DMS53 (cell line): ENCODE data around the gene SYAP1.
"Not testable (repeated sequence)": the region's sequence is repeated elsewhere in the genome, so short reads cannot be mapped to it uniquely, and the experiment has no call there.

ENCODE experiments used
- DNase-seq: peaks from one replicate; lab custom pipeline; 2025; lab: John Stamatoyannopoulos, UW

SYAP1 gene, protein sequence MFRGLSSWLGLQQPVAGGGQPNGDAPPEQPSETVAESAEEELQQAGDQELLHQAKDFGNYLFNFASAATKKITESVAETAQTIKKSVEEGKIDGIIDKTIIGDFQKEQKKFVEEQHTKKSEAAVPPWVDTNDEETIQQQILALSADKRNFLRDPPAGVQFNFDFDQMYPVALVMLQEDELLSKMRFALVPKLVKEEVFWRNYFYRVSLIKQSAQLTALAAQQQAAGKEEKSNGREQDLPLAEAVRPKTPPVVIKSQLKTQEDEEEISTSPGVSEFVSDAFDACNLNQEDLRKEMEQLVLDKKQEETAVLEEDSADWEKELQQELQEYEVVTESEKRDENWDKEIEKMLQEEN

DNA sequence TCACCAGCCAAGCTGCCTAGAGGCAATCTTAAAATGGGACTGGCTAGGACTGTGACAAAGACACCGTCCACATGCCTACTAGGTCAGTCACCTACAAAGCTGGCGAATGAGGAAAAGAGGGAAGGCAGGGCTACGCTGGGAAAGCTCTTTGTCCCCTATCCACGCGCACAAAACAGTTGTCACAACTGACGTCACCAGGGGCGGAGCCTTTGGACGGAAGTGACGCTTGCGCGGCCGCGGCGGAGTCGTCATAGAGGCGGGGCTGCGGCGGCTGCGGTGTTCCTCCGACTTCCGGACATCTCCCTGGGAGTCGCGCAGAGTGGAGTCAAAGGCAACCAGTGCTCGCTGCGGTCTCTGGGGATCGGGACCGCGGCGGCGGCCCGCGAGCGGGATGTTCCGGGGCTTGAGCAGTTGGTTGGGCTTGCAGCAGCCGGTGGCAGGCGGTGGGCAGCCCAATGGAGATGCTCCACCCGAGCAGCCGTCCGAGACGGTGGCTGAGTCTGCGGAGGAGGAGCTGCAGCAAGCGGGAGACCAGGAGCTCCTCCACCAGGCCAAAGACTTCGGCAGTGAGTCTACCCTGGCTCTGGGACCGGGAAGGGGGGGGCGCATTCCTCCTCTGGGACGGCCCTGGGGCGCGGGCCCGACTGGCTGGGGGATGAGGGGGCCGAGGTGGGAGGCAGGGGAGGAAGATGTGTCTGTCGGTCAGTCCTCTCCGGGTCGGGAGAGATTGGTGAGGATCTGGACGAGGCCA is at the start of gene SYAP1:
TSS of gene SYAP1 (plus strand) at position 279 of the 751 bp plus-strand sequence. CDS start at position 392, 113 bp downstream.
- peak; percentile 99 for DNase-seq

DNA sequence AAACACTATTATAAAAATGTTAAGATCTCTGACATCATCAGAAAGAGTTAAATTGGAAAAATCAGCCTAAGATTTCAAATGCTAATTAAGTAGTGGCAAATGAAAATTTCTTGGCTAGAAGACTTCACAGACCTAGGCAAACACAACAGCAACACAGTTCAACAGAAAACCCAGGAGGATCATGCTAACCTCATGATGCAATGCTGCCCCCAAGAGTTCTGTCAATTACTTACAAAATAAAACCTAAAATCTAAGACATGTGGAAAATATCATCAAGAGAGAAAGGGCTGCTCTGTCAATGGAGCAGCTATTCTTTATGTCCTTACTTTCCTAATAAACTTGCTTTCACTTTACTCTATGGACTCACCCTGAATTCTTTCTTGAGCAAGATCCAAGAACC is 48.4 kb upstream of the SYAP1 start:
- peak; percentile 58 for DNase-seq

DNA sequence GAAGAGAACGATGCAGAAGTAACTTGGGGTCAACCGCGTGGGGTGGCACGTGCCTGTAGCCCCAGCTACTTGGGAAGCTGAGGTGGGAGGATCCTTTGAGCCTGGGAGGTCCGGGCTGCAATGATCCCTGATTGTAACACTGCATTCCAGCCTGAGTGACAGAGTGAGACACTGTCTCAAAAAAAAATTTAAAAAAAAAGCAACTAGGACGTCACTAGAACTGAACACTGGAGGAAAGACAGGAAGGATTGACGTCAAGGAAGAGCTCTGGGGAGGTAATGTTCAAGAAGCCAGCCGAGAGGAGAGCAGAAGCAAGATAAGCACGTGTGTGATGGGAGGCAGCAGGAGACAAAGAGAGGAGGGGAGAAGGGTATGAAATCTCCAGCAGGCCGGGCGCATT is 40.7 kb upstream of the SYAP1 start:
- no peak for DNase-seq

DNA sequence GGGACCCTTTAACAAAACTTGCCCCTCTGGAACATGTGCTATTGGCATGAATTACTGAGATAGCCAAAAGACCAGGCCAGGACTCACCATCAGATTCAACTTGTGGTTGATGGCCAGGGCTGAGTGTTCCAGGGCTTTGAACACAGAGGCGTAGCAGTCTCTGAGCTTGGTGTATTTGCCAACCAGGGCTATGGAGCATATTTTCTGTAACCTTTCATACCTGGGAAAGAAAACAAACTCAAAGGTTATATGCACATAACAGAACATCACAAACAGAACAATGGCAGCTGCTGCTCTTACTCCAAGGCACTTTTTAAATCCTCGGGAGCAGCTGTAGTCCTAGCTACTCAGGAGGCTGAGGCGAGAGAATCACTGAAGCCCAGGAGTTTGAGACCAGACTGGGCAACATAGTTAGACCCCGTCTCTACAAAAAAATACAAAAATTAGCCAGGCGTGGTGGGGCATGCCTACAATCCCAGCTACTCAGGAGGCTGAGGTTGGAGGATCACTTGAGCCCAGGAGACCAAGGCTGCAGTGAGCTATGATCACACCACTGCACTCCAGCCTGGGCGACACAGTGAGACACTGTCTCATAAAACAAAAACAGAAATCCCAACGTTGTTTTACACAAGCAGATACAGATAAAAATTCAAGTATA is 36.3 kb upstream of the SYAP1 start:
- DNase-seq, result no peak

DNA sequence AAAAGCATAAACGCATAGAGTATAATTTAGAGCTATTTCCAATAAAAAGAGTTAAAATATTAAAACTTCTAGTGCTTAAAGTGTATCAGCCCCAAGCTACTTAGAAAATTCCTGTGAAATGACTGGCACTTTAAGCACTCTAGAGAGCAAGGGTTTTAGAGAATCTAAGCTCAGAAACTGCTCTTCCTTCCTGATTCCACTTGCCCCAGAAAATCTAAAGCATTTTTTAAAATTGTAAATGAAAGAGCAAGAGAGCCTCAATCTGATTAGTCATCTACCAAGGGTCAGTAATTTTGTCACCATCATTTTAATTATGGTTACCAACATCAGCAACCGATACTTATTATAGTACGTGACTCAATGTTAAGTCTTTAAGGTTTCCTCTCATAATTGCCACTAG is 31.9 kb upstream of the SYAP1 start:
- no peak for DNase-seq

DNA sequence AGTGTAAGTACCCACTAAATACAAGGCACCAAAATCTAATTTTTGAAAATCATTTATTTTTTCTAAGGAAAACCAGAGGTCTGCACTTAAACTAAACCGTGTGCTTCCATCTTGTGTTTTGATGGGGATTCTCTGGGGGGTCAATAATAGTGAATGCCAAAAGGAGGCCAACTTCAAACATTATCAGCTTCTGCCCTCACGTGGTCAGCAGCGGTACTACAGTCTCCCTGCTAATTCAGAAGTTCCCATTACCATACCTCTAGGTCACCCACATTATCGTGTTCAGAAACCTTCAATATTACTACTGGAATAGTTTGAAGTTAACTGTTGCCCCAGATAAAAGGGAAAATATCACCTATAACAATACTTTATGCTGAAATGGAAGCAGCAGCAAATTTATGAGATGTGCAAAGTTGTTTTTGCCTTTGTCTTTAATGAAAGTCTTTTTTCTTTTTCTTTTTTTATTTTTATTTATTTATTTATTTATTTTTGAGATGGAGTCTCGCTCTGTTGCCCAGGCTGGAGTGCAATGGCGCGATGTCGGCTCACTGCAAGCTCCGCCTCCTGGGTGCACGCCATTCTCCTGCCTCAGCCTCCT is 24.2 kb upstream of the SYAP1 start:
- DNase-seq, result peak; percentile 66

DNA sequence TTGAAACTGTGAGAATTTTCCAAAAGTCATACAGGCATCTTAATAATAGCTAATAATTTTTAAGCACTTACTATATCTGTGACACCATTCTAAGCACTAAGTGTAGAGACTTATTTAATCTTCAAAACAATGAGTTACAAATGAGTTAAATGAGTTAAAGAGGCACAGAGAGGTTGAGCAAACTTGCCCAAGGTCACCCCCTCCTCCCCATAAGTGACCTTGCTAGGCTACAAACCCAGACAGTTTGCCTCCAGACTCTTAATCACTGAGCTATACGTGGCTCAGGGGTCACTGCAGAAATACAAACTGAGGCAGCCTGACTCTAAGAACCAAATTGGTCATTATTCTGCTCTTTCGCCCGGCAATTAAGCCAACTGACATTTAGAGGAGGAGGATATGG is 22.5 kb upstream of the SYAP1 start:
- no peak for DNase-seq

DNA sequence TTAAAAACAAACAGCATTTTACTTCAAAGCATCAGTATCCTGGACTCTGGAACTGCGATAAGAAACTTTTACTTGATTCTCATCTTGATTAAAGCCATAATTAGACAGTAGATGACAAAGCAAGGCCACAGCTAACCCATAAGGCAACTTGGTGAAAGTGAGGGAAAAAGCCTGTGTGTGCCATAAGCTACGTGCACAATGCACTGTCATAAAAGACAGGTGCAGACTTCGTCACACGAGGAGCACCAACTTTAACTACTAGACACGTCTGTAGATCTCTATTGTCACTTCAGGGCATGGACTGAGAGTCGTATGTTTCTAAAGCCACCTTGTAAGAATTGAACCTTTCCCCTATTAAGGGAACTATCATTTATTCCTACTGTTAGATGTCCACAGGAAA is 20.0 kb upstream of the SYAP1 start:
- no peak for DNase-seq

DNA sequence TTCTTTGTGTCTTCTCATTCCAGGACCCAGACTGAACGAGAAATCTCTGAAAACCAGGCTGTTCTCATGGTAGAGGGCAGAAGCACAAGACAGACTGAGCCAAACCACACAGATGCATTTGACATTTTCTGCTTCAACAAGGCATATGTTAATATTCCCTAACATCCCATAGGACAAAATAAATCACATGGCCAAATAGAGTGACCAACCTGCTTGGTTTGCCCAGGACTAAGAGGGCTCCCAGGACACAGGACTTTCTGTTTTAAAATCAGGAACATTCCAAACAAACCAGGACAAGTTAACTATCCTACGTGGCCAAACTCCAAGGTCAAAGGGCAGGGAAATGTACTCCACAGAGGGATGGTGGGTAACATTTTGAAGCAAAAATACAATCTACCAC is 18.7 kb upstream of the SYAP1 start:
- no peak for DNase-seq

DNA sequence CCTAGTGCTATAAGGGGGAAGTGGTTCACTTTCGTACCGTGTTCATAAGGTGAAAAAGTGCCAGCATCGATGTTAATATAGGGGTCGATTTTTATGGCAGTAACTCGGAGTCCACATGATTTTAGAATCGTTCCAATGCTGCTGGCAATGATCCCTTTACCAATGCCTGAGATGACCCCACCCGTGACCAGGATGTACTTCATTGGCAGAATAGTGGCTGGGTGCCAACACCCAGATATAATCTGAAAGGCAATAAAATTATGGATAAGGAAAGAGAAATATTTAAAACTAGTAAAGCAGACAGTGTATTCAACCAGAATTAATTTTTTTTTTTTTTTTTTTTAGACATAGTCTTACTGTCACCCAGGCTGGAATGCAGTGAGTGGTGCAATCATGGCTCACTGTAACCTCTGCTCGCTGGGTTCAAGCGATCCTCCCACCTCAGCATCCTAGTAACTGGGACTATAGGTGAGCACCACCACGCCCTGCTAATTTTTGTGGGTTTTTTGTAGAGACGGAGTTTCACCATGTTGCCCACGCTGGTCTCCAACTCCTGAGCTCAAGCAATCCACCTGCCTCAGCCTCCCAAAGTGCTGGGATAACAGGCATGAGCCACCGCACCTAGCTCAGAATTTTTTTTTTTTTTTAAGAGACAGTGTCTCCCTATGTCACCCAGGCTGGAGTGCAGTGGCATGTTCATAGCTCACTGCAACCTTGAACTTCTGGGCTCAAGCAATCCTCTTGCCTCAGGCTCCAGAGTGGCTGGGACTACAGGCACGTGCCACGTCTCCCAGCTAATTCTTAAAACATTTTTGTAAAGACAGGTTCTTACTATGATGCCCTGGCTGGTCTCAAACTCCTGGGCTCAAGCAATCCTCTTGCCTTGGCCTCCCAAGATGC is 16.5 kb upstream of the SYAP1 start:
- no peak for DNase-seq

DNA sequence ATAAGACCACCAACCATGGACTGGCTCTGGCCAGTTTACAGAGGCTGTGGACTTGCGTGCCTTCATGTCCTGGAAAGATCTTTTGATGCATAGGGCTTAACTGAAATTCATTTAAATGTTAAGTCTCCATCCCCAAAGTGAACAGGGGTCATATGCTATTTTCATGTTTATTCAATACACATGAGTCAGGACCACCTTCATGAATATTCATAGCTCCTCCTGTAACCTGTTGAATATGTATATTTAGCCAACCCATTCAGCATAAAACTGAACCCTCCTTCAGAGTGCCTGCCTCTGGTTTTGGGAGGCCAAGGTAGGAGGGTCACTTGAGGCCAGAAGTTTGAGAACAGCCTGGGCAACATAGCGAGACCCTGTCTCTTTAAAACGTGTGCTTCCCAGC is 14.0 kb upstream of the SYAP1 start:
- DNase-seq, result no peak

DNA sequence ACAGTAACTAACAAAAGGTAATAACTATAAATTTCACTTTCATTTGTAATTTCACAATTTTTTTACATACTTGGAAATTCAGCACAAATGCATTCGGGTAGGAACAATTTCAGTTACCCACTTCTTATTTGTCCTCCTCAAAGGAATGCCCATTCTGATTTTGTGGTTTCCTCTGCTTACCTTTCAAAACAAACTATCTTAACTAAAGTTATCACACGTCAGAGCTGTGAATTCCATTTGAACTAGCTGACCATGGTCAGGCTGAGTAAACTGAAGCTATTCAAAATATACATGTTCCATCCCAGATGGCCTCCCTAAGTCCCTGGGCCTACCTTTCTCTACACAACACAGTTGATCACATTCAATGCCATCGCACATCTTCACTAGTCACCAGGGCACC is 11.4 kb upstream of the SYAP1 start:
- no peak for DNase-seq

DNA sequence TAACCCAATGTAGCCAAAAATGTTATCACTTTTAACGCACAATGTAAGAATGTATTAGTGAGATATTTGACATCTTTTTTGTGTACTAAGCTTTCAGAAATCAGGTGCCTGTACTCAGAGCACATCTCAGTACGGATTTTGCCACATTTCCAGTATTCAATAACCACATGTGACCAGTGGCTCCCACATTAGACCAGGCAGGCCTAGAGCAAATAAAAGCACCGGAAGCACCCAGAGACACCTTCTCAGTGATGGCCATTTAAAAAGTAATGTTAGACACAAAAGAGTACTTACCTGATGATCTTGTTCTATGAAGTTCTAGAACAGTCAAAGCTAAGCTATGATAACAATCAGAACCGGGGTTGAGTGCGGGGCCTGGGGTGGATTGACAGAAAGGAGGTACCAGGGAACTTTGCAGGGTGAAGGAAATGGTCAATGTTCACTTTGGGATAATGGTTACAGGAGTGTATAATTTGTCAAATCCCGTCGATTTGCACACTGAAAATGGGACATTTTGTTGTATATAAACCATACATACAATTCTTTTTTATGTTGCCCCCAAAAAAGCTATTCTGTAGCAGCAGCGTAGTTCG is 8.1 kb upstream of the SYAP1 start:
- DNase-seq, result peak; percentile 31

DNA sequence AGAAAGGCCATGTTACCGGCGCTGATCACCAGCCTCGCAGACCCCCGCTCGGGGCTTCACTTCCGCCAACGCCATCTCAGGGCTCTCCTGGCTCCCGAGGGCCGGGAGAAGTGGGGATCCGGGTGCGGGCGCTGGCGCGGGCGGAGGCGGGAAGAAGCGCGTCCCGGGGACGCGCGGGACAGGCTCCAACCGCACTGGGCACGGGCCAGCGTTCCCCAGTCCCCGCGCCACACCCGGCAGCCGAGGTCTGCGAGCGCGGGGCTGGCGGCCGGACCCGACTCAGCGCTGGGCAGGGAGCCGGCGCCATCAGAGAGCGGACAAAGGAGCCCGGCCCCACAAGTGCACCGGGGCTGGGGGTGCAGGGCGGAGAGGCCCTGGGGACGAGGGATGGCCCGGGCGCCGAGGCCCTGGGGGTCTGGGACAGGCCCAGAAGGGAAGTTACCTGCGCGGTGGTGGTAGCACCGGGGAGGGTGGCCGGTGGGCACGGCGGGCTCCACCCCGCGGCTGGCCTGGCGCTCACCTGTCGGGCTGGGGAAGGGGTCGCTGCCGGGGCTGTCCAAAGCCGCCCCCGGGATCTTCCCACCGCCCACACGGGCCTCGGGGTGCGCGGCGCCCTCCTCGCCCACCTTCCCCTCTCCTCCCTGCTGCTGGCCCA is 7.4 kb upstream of the SYAP1 start:
- DNase-seq, result peak; percentile 46

DNA sequence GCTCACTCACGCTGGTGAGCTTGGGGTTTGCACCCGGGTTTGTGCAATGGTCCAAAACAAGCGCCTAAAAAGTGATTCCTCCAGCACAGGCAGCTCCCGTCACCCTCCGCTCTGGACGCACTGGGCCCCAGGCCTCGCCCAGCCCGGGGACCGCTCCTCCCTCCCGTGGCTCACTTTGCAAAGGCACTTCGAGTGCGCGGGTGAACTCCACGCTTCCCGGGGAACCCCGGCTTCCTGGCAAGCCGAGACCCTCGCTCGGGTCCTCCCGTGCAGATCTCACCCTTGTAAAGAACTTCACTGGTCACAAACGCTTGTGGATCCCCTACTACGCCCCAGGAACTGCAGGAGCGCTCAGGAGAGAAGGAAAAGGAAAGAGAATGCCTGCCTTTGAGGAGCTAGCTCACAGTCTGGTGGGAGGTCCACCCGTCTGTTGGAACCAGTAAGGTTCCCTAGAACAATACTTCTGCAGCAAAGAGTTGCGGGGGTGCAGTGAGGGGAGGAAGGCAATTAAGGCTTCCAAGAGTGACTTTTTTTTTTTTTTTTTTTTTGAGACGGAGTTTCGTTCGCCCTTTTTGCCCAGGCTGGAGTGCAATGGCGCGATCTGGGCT is 6.8 kb upstream of the SYAP1 start, which contains the start of gene CTPS2:
TSS of gene CTPS2 (minus strand) at position 122 of the 608 bp plus-strand sequence. CDS start 9,767 bp downstream, outside the sequence.
- peak; percentile 81 for DNase-seq

DNA sequence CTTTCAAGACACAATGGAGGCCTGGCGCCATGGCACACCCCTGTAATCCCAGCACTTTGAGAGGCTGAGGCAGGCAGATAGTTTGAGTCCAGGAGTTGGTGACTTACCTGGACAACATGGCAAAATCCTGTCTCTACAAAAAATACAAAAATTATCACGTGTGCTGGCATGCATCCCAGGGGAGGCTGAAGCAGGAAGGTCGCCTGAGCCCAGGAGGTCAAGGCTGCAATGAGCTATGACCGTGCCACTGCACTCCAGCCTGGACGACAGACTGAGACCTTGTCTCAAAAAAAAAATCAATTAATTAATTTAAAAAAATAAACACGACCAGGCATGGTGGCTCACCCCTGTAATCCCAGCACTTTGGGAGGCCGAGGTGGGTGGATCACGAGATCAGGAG is 4.9 kb upstream of the SYAP1 start:
- no peak for DNase-seq

DNA sequence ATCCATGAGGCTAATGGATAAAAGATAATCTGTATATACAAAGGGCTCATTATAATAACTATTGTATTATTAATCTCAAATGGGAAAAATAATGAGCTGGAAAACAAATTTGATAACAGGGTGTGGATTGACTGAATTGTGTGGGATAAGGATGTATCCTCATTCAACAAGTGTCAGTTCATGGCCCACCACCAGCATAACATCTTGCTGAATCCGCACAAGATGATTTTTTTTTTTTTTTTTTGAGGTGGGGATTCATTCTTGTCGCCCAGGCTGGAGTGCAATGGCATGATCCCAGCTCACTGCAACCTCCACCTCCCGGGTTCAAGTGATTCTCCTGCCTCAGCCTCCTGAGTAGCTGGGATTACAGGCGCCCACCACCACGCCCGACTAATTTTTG is 3.8 kb upstream of the SYAP1 start:
- DNase-seq, result not testable (repeated sequence)

DNA sequence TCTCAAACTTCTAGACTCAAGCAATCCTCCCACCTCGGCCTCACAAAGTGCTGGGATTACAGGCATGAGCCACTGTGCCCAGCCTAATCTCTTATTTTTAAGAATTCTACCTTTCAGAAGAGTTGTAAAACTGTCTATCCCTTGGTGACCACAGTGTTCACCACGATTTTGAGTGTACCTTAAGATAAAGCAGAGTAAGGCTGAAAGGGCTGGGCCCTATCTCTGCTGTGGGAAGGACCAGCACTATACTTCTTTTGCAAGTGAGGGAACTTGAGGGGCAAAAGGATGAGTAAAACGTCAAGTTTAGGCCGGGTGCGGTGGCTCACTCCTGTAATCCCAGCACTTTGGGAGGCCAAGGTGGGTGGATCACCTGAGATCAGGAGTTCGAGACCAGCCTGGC is 3.0 kb upstream of the SYAP1 start:
- not testable (repeated sequence) for DNase-seq

DNA sequence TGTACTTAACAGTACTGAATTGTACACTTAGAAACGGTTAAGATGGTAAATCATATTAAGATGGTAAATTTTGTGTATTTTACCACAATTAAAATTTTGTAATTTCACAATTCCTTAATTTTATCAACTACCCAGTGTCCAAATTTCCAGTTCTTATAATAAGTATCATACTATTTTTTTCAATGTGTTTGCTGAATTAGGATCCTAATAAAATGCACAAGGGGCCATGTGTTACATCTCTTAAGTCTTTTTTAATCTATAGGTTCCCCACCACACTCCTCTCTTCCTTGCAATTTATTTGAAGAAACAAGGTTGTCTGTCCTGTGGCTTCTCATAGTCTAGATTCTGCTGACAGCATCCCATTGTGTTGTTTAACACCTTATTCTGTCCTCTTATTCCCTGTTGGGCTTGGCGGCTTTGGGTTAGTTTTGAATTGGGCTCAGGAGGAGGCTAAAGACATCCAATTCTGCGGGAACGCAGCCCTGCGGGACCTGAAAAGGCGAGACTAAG is 533 bp upstream of the SYAP1 start:
- DNase-seq, result no peak

DNA sequence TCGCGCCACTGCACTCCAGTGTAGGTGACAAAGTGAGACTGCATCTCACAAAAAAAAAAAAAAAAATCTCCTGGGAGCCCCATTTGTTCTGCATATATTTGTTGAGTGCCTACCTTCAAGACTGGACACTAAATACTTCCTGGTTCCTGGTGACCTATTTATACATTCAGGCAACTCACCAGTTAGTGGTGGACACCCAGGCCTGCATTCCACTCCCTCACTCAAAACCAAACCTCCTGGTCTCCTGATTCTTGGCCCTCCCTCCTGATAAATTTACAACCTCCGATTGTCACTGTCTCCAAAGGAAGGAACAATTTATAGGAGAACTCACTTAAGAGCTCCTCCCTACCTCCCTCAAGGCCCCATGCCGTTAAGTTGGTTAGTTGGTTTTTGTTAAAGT is 3.1 kb downstream of the SYAP1 start:
- DNase-seq, result peak; percentile 12
